LHCN-M2 (cell line): Measurements from ENCODE around the gene PDE4B. TPM values are rescaled to one million over a fixed set of nuclear protein-coding genes. Genes with fewer than 3 reads are reported as not detected.
A peak's percentile ranks its signal among the peaks of the same experiment; 100 is the strongest.
"Not testable (repeated sequence)": the region's sequence is repeated elsewhere in the genome, so short reads cannot be mapped to it uniquely, and the experiment has no call there.

Experiments
- DNase-seq: peaks from one replicate; pipeline ENCODE4 v3.0.0-alpha.2; 2012; ENCODE audit warnings: low read depth
- total RNA-seq: library from RNA; depleted of rRNA; stranded (reverse); fragments of >200 nt; gene quantifications from 2 replicates; pipeline ENCODE4 v1.2.3, GENCODE V29; 2014

PDE4B gene
- total RNA-seq, 1 experiment from 2014 or later, result 6.8 TPM

DNA sequence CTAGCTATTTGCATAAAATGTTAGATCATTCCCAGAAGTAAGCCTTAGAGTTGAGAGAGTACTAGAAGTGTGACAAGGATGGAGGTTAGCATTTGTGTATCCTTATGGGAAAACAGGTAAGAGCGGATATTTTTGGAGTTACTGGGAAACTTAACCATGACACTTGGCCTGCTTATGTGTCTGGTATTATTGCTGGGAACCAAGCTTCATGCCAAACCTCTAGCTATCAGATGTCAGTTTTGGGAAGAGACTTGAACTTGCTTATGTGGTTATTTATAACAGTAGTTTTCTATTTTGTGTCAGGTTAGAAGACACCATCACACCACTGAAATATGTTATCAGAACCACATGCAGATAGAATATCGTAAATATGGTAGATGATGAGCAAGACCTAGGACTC is 511.0 kb downstream of the PDE4B start:
- DNase-seq, result no peak

DNA sequence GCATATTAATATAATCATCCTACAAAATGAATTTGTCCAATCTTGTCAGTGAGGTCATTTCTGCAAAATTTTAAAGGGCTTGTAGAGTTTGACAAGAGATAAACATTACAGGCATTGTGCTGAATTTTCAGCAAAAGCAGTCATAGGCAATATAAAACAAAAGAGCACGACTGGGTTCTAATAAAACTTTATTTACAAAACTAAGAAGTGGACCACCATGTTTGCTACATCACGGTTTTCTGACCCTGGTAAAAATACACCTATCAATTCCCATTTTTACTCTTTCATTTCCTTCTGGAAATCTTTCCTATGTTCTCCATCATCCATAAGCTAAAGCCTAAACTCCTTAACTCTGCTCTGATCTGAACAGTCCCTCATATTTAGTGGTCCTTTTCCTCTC is 511.4 kb downstream of the PDE4B start:
- no peak for DNase-seq

DNA sequence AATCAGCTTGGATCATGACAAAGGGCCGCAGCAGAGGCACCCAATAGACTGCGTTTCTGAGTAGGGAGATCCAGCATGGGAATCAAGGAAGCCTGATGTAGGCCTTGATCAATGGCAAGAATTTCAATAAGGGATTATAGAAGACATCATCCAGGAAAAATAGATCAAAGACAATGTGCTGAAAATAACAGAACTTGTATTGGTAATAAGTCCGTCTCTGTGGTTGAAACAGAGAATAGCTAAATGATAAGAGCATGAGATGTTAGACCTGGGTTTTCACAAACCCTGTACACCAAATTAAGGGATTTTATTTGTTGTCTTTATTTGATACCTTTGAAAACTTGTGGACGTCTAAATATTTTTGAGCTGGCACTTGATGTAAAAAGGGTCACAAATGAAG is 513.2 kb downstream of the PDE4B start:
- DNase-seq, result no peak

DNA sequence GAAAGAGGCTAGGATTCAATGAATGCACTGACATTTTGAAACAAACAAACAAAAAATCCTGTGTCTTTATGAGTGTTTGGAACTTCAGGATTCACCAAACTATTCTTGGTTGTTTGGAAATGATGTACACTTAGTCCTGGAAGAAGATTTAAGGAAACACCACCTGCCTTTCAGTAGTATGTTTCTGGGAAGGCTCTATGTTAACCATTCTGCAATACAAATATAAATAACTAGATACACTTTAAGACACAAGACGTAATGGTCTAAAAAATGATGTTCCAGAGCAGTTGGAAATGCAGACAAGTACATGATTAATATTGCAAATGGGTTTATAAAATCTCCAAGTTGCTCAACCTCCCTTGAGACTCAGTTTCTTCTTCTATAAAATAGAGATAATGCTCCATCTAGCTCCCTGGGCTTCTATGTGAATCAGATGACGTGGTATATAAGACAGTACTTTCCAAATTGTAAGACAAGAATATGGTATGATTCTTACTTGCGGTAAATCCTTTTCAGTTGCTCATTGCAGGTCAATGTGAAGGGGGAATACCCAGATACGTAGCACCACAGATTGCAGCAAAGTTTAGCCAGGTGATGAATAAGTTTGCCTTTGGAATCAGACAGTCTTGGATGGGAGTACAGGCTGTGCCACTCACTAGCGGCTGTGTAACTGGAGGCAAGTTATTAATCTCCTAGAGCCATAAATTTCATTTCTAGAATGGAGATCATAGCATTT is 516.5 kb downstream of the PDE4B start:
- no peak for DNase-seq

DNA sequence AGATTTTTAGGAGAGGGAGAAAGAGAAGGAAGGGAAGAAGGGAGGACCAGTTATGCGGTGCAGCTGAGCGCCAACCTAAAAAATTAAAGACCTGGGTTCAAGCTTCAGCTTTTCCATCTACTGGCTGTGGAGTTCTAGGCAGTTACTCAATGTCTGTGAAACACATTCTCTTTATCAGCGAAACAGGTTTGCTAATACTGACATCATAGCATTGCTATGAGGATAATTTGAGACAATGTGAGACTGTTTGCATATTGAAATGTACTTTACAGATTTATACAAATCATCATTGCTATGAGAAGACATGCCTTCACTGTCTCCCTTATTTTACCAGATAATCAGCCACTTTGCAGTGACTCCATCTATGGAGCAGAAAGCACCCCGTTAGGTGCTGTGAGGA is 518.4 kb downstream of the PDE4B start:
- DNase-seq, result no peak

DNA sequence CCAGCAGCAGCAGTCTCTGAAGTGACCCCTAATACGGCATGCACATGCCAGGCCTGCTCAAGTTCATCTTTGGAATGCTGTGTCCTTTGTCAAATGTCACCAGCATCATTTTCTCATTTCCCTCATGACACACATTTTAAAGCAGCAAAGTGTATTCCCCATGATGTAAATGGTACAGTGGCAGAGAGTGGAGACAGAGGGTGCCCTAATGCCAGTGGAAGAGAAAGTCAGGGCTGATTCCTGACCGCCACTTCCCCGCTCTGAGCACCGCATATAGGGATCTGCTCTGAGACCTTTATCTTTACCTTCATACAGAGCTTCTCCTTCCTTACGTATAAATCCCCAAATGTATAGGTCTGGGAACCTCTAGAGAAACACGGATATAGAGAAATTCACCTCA is 518.9 kb downstream of the PDE4B start:
- no peak for DNase-seq

DNA sequence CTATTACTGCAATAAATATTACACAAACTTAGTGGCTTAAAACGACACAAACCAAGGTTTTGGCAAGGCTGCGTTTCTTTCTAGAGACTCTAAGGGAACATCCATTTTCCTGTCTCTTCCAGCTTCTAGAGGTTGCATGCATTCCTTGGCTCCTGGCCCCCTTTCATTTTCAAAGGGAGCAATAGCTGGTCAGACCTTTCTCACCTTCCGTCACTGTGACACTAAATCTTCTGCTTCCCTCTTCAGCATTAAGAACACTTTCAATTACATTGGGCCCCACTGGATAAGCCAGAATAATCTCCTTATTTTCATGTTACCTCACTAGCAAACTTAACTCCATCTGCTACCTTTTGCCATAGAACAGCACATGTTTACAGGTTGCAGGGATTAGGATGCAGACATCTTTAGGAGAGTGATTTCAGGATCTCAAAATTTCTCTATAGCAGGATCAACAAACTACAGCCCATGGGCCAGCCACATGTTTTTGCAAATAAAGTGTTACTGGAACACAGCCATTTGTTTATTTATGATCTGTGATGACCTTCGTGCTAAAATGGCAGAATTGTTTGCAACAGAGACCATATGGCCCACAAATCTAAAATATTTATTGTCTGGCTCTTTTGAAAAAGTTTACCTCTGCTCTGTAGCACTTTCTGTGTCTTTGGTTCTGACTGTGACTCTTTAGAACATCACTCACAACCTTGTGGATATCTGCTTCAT is 519.7 kb downstream of the PDE4B start:
- DNase-seq, result no peak

DNA sequence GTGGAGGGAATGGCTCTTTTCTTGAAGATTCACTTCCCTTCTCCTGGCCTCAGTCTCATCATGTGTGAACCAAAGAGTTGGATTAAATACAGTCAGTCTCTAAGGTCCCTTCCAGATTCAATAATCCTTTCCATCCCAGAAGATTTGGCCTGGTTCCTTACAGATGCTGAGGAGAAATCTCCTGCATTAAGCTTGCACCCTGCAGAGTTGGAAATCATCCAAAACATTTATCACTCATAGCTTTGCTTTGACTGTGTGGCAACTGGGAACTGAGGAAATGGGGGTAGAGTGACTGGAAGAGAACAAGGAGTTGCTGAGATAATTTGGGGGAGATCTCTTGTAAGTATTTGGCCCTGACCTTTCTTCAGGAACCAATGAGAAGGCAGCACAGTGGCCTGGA is 520.7 kb downstream of the PDE4B start:
- DNase-seq, result no peak

DNA sequence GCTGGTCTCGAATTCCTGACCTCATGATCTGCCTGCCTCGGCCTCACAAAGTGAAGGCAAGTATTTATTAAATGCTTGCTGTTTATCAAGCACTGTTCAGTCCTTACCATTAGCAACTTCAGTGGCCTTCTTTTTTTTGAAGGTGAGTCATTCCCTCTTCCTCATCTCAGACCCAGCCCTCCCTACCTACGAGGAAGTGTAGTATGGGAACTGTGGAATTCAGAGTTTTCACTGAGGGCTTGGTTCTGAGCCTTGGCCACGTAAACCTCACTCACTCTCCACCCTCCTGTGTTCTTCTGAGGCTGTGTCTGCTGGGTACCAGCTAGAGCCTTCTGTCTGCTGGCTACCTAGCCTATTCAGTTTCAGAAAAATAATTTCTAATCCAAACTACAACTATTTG is 523.0 kb downstream of the PDE4B start:
- no peak for DNase-seq

DNA sequence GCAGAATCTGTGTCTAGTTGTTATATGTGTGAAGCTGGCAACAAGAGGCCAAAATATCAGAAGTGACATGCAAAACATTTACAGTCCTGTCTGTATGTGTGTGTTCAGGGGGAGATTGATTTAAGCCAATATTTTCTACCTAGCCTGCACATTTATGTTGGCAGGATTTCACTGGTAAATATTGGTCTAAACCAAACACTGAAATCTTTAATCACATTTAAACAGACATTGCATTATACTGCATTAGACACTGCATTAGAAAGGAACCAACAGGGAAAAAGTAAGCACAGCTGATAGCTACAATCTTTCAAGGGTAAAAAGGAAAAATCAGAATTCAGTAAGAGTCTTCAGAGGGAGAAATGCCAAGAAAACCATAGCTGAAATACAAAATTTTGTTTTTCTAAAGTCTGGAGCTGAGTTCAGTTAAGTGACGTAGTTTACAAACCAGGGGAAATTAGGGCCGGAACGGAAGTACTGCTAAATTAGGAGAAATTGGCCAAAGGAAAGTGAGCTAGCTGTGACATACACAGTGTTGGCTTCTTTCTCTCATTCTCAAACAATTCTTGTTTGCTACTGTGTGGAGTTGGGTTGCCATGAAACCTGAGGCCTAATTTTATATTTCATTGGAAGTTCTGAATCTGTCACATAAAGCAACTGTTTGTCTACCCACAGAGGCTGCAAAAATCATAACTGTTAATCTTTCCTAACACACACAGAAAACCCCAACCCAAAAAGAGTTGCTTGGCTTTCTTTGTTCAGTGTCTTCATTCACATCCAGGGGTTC is 524.0 kb downstream of the PDE4B start:
- DNase-seq, result no peak

DNA sequence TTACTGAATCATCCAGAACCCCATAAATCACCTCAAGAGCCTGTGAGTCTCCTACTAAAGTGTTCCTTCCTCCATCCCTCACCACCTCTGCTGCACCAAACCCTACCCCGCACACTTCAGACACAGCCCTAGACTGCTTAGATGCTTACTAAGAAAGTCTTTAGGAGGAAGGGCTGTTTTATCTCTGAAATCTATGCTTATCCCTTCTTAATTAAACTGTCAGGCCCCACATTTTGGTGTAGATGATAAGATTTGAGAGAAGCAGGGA is 524.5 kb downstream of the PDE4B start:
- DNase-seq, result no peak

DNA sequence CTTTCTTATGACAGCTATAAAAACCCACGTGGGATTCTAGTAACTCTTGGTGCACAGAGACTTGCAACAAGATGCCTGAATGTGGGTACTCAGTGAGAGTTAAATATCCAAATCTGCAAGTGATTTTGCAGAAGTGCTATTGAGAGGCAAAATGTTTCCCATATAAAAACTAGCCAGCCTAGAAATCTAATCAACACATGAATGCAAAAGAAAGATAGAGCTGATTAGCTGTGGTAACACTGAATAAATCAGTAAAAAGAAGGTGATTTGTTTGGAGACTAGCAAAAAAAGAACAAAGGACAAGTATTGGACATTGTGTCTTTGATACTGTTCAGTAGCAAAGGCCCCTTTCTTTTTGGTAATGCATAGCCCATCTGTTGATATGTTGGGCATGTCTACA is 527.5 kb downstream of the PDE4B start:
- DNase-seq, result no peak

DNA sequence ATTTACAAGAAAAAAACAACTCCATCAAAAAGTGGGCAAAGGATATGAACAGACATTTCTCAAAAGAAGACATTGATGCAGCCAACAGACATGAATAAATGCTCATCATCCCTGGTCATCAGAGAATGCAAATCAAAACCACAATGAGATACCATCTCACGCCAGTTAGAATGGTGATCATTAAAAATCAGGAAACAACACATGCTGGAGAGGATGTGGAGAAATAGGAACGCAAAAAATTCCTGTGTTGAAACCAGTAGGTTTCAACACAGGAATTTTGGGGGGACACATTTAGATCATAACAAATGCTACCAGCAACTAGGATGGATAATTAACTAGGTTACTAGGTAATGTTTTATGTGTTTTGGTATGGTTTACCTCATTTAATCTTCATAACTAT is 529.8 kb downstream of the PDE4B start:
- DNase-seq, result not testable (repeated sequence)

DNA sequence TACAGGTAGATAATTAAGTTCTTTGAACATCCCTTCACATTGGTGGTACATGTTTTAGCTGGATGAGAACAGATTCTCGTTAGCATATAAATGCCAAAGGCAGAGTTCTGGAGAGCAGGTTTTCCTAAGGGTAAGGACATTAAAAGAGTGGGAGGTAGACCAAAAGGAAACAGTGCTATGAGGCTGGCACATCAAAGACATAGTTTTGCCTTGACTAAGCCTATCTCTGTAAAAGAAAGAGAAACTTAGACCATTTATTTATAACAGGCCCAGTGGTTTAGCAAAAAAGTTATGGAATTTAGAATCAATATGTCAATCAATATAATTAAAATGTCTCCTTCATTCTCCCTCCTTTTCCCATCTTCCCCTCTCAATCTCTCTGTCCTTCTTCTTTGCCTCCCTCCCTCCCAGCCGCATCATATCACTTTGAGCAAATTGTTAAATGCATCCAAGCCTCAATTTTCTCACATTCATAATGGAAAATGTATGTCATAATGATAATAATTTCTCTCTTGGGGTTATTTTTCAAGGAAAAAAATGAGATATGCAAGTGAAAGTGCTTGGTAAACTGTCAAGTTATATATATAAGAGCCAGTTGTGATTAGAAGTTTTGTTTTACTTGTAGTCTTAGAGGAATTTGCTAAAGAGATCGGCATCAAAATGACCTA is 531.4 kb downstream of the PDE4B start:
- no peak for DNase-seq

DNA sequence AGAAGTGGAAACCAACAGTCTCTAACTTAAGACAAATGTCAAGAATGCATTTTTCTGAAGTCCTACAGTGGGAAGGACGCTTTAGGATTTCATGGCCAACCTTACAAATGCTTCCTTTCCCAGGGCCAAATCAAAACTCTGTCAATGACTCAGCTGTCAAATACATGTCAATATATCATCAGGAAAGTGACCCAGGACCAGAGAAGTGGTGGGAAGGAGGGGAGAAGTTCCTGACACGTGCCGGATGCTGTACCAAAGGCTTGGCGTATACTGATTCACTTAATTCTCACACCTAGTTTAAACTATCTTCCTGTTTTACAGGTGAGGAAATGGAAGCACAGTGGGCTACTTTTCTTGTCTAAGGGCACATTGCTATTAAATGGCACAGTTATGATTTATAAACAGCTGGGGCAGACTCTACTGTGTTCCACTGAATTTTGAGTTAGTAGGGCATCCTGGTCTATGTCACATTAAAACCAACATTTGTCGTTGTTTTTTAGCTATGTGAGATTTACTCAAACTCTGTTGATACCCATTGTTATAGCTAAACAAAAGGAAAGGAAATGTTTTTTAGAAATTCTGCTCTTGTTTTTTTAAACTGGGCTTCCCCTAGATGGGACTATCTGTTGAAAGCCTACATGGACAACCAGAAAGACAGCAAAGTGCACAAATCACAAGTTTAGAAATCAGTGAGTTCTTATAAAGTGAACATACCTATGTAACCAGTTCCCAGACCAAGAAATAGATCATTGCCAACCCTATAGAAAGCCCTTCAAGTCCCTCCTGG is 533.1 kb downstream of the PDE4B start:
- no peak for DNase-seq

DNA sequence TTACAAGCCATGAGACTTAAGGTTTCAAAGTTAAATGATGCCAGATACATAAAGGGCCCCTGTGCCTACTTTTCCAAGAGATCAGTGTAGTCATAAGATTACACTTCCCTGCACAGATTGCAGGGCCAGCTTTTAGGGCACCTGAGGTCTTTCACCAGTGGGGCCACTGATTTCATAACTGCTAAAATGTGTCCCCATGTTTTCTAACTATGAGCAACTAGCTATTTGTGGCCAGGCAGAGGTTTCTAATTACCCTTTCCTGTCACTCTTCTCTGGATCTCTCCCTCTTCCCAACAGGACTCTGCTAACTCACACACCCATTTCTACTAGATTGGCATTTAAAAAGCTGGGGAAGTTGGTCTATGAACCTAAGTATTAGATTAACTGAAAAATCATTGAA is 534.2 kb downstream of the PDE4B start:
- no peak for DNase-seq

DNA sequence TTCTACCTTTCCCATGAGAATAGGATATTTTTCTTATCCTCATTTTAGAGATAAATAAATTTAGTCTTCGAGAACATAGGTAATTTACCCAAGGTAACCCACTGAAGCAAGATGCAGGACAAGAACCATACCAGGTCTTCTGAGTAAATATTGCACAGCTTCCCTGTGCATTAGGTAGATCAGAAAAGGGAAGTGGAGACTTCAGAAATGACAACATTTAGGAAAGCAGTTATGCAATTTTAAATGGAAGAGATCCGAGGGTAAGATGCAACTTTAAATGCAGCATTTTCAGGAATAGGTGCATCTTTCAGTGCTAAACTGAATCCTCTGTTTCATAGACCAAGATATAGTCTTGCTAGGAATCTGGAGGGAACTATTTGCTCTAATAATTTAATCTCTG is 534.9 kb downstream of the PDE4B start:
- no peak for DNase-seq

DNA sequence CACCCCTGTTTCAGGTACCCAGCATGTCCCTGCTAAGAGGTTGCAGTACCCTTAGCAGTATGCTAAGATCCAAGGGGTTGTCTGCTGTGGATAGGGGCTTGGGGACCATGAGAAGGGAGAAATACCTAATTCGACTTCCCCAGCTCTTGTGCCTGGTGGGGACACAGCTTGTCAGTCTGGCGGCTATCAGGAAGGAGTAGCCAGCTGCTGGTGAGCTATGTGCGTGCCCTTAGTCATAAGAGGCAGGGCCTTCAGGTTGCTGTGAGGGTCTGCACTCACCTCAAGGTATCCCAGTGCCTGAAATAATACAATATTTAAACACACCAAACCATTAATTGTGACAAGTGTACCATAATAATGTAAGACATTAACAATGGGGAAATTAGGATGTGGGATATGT is 536.2 kb downstream of the PDE4B start:
- DNase-seq, result no peak

DNA sequence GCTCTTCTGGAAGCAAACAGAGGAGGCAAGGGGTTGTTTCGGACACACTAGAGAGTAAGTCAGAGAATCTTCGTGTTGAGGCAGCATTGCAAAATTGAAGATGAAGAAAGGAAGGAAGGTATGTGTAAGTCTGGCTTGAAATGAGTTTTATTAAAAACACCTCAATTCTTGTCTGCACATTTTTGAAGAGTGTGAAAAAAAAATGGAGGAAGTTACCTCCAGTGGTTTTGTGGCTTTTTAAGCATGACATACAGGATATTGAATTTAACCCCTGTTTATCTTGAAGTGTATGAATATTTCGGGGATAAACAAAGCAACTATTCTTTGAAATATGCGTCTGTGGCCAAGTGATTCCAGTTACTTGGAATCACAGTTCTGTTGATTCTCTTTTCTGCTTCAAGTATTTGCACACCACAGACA is 538.0 kb downstream of the PDE4B start:
- DNase-seq, result peak; percentile 32

DNA sequence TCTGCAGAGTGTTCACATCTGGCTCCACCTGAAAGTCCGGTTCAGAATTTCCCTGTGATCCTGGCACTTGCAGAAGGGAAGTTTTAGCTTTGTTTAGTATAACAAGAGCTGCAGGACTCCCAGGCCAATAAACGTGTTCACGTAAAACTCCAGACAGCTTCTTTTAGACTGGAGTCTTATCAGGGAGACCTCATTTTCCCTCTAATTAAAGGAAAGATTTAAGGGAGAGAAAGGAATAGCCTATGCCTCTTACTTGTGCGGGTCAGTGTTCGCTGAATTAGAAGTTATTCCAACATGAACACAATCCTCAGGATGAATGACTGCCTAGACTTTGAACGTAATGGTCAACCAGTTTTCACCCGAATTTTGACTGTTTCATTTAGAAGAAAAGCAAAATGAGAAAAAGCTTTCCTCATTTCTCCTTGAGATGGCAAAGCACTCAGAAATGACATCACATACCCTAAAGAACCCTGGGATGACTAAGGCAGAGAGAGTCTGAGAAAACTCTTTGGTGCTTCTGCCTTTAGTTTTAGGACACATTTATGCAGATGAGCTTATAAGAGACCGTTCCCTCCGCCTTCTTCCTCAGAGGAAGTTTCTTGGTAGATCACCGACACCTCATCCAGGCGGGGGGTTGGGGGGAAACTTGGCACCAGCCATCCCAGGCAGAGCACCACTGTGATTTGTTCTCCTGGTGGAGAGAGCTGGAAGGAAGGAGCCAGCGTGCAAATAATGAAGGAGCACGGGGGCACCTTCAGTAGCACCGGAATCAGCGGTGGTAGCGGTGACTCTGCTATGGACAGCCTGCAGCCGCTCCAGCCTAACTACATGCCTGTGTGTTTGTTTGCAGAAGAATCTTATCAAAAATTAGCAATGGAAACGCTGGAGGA is 539.2 kb downstream of the PDE4B start:
- DNase-seq, result peak; percentile 78

DNA sequence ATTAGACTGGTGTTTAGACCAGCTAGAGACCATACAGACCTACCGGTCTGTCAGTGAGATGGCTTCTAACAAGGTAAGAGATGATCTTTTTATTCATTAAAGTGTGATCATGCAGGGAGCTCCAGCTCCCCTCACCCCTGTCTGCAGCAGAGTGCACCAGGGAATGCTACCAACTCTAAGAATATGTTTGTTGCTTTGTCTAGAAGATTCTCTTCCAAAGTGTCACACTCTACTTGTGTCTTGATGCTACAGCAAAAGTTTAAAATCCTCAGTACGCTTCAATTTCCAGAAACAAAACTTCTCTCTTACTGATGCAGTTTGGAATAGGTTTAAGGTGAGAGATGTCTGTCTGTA is 539.8 kb downstream of the PDE4B start:
- DNase-seq, result no peak
